HepG2 (cell line): ENCODE data around the gene WDR11. TPM values are rescaled to one million over a fixed set of nuclear protein-coding genes. Genes with fewer than 3 reads are reported as not detected.

Experiments
- BCL6 ChIP-seq: IDR thresholded peaks from 2 replicates; pipeline ENCODE4 v1.6.1; 2016; ENCODE audit warnings: missing genetic modification reagents, missing compliant biosample characterization
- CEBPG ChIP-seq: IDR thresholded peaks from 2 replicates; pipeline ENCODE4 v1.6.1; 2016
- CTCF ChIP-seq: sonication (generic); formaldehyde crosslinking; IDR thresholded peaks from 2 replicates; pipeline ENCODE4 v1.5.0; 2020; ENCODE audit warnings: mild to moderate bottlenecking, missing genetic modification reagents, moderate library complexity
- FOXO1 ChIP-seq: sonication (generic); formaldehyde crosslinking; IDR thresholded peaks from 2 replicates; pipeline ENCODE4 v1.4.0; 2020; ENCODE audit warnings: missing genetic modification reagents
- FOXP1 ChIP-seq, 2 experiments: fragments of 450-650 bp in 1 of 2; IDR thresholded peaks; 2 replicates each; pipeline ENCODE4 v1.6.1; 2017 to 2018; ENCODE audit warnings: antibody characterized with exemption in 1 of 2
- GATAD2A ChIP-seq: IDR thresholded peaks from 2 replicates; pipeline ENCODE4 v1.6.1; 2016
- HNF4A ChIP-seq: sonication (generic); formaldehyde crosslinking; IDR thresholded peaks from 2 replicates; pipeline ENCODE4 v1.4.0; 2020; ENCODE audit warnings: missing genetic modification reagents
- HNF4G ChIP-seq, 2 experiments: sonication (generic) in 1 of 2; formaldehyde crosslinking in 1 of 2; IDR thresholded peaks; 2 replicates each; pipeline versions ENCODE4 v1.4.0 to v1.6.1; 2011 to 2020; ENCODE audit warnings: borderline replicate concordance in 2 of 2, low read depth in 2 of 2, mild to moderate bottlenecking in 2 of 2, low read length in 1 of 2, missing genetic modification reagents in 1 of 2, moderate library complexity in 1 of 2
- KDM6A ChIP-seq: IDR thresholded peaks from 2 replicates; pipeline ENCODE4 v1.6.1; 2016; ENCODE audit warnings: low read depth
- MED1 ChIP-seq: sonication (generic); formaldehyde crosslinking; IDR thresholded peaks from 2 replicates; pipeline ENCODE4 v1.4.0; 2020; ENCODE audit warnings: missing genetic modification reagents
- MIER3 ChIP-seq: IDR thresholded peaks from 2 replicates; pipeline ENCODE4 v1.6.1; 2016; ENCODE audit warnings: missing compliant biosample characterization, borderline replicate concordance
- NFATC3 ChIP-seq: sonication (generic); formaldehyde crosslinking; IDR thresholded peaks from 2 replicates; pipeline ENCODE4 v1.5.1; 2020; ENCODE audit warnings: mild to moderate bottlenecking, missing genetic modification reagents
- PPARG ChIP-seq: conservative IDR thresholded peaks from 2 replicates; pipeline ENCODE4 v1.6.1; 2016; ENCODE audit warnings: missing biosample characterization, missing genetic modification reagents
- SALL1 ChIP-seq: sonication (generic); formaldehyde crosslinking; IDR thresholded peaks from 2 replicates; pipeline ENCODE4 v1.8.0; 2022; ENCODE audit warnings: mild to moderate bottlenecking, missing genetic modification reagents
- SOX13 ChIP-seq, 3 experiments: fragments of 450-650 bp in 1 of 3; sonication (generic) in 1 of 3; formaldehyde crosslinking in 1 of 3; IDR thresholded peaks in 2 of 3; conservative IDR thresholded peaks in 1 of 3; 2 replicates each; pipeline versions ENCODE4 v1.5.0 to v1.6.1; 2016 to 2020; ENCODE audit warnings: antibody characterized with exemption in 1 of 3, mild to moderate bottlenecking in 1 of 3, missing compliant biosample characterization in 1 of 3, missing genetic modification reagents in 1 of 3, moderate library complexity in 1 of 3
- SOX6 ChIP-seq, 2 experiments: fragments of 450-650 bp in 1 of 2; sonication (generic) in 1 of 2; formaldehyde crosslinking in 1 of 2; IDR thresholded peaks; 2 replicates each; pipeline versions ENCODE4 v1.4.0 to v1.6.1; 2017 to 2020; ENCODE audit warnings: antibody characterized with exemption in 1 of 2, mild to moderate bottlenecking in 1 of 2, missing genetic modification reagents in 1 of 2
- TCF7L2 ChIP-seq: IDR thresholded peaks from 2 replicates; pipeline ENCODE4 v1.6.1; 2011; ENCODE audit warnings: mild to moderate bottlenecking, low read depth, low read length, moderate library complexity
- ZBTB34 ChIP-seq: sonication (generic); formaldehyde crosslinking; IDR thresholded peaks from 2 replicates; pipeline ENCODE4 v1.8.0; 2022; ENCODE audit warnings: mild to moderate bottlenecking, missing genetic modification reagents
- ZBTB42 ChIP-seq: sonication (generic); formaldehyde crosslinking; IDR thresholded peaks from 2 replicates; pipeline ENCODE4 v1.5.0; 2020; ENCODE audit warnings: mild to moderate bottlenecking, missing genetic modification reagents
- ZMYM4 ChIP-seq: sonication (generic); formaldehyde crosslinking; IDR thresholded peaks from 2 replicates; pipeline ENCODE4 v1.8.1; 2023; ENCODE audit warnings: mild to moderate bottlenecking, missing genetic modification reagents
- ZNF350 ChIP-seq: sonication (generic); formaldehyde crosslinking; IDR thresholded peaks from 2 replicates; pipeline ENCODE4 v1.4.0; 2020; ENCODE audit warnings: mild to moderate bottlenecking, low read depth, missing genetic modification reagents, borderline replicate concordance
- ZNF432 ChIP-seq: sonication (generic); formaldehyde crosslinking; IDR thresholded peaks from 2 replicates; pipeline ENCODE4 v1.5.0; 2020; ENCODE audit warnings: missing genetic modification reagents, mild to moderate bottlenecking, borderline replicate concordance
- ZNF44 ChIP-seq: sonication (generic); formaldehyde crosslinking; IDR thresholded peaks from 2 replicates; pipeline ENCODE4 v1.5.1; 2020; ENCODE audit warnings: mild to moderate bottlenecking, missing genetic modification reagents
- ZNF460 ChIP-seq: sonication (generic); formaldehyde crosslinking; IDR thresholded peaks from 2 replicates; pipeline ENCODE4 v1.5.1; 2020; ENCODE audit warnings: missing genetic modification reagents, mild to moderate bottlenecking, borderline replicate concordance
- ZNF501 ChIP-seq: sonication (generic); formaldehyde crosslinking; IDR thresholded peaks from 2 replicates; pipeline ENCODE4 v1.5.1; 2020; ENCODE audit warnings: mild to moderate bottlenecking, moderate library complexity, missing genetic modification reagents
- polyA plus RNA-seq, 8 experiments: library from polyadenylated mRNA; depleted of rRNA in 3 of 8; stranded (reverse) in 7 of 8; unstranded in 1 of 8; fragments of >200 nt; fragmentation: Illumina TruSeq in 4 of 8; extraction: Trizol in 4 of 8; gene quantifications; 2 replicates each; pipeline versions ENCODE4 v1.2.1 to v1.2.3, GENCODE V29; 2011 to 2016; ENCODE audit warnings: low read depth in 4 of 8, missing spikeins in 1 of 8, mixed read lengths in 1 of 8; ENCODE audit not compliant: insufficient read depth in 1 of 8
- total RNA-seq, 5 experiments: library from RNA; depleted of rRNA; stranded (reverse); fragments of >200 nt; fragmentation: Illumina TruSeq; extraction: Trizol; gene quantifications; 2 replicates each; pipeline ENCODE4 v1.2.3, GENCODE V29; 2016; ENCODE audit warnings: low read depth in 1 of 5

Gene WDR11
- total and polyA plus RNA-seq, 2 of the 13 experiments (the other 11 are each of a cell fraction or from before 2014, with no cell fraction given): 38.0 to 45.2 TPM

GRCh38 chr10:120841522-120842189, 9.5 kb upstream of the WDR11 start (continued):
- TF ChIP-seq ZBTB34 (CRISPR knock-in tag) (peak; percentile 67; the same call in 1 of the 2 replicates), ZNF432 (no peak), FOXO1 (peak; percentile 66; the same call in 1 of the 2 replicates), FOXP1 (IDR thresholded peaks at IDR 0.05) (no peak), FOXP1 (CRISPR knock-in tag; IDR thresholded peaks at IDR 0.05) (peak; percentile 42; the same call in 1 of the 2 replicates), MIER3 (CRISPR knock-in tag) (no peak), CEBPG (CRISPR knock-in tag) (0 out of 2 replicates have a peak, but pooled peaks have one; percentile 17), SALL1 (peak; percentile 76), TCF7L2 (no peak), SOX6 (IDR thresholded peaks at IDR 0.05) (no peak), SOX6 (CRISPR knock-in tag; IDR thresholded peaks at IDR 0.05) (peak; percentile 85), GATAD2A (peak; percentile 27; the same call in 1 of the 2 replicates), MED1 (CRISPR knock-in tag) (peak; percentile 20; the same call in 1 of the 2 replicates), SOX13 (IDR thresholded peaks at IDR 0.05) (no peak), SOX13 (CRISPR knock-in tag; conservative IDR thresholded peaks at IDR 0.05 in 1 of 2, IDR thresholded peaks at IDR 0.05 in 1 of 2) (peak in 1 of 2 experiments; percentile 77; a peak in 2 of 4 replicates), ZNF44 (CRISPR knock-in tag) (no peak), ZNF350 (CRISPR knock-in tag) (no peak), ZMYM4 (CRISPR knock-in tag) (0 out of 2 replicates have a peak, but pooled peaks have one; percentile 19), PPARG (CRISPR knock-in tag) (peak; percentile 57), NFATC3 (CRISPR knock-in tag) (no peak), ZBTB42 (CRISPR knock-in tag) (no peak), ZNF460 (CRISPR knock-in tag) (no peak), HNF4A (CRISPR knock-in tag) (peak; percentile 93), KDM6A (CRISPR knock-in tag) (0 out of 2 replicates have a peak, but pooled peaks have one; percentile 40), BCL6 (CRISPR knock-in tag) (no peak), ZNF501 (CRISPR knock-in tag) (peak; percentile 58; the same call in 1 of the 2 replicates), CTCF (CRISPR knock-in tag) (peak; percentile 36), HNF4G (IDR thresholded peaks at IDR 0.05; ENCODE audit: borderline replicate concordance, low read depth, low read length) (peak; percentile 65), HNF4G (CRISPR knock-in tag; IDR thresholded peaks at IDR 0.05; ENCODE audit: borderline replicate concordance, low read depth) (peak; percentile 24; the same call in 1 of the 2 replicates)
- TF ChIP-seq, all 625 proteins: peak for 46
